HG03045 (cell line): ENCODE measurements around the gene ZNF485.

ENCODE experiments used
- ATAC-seq: cut with Tn5 transposase; IDR thresholded peaks from one replicate; pipeline ENCODE4 v1.9.1; 2021; ENCODE audit warnings: mild to moderate bottlenecking, moderate library complexity; ENCODE audit not compliant: unreplicated experiment

The ZNF485 gene

DNA sequence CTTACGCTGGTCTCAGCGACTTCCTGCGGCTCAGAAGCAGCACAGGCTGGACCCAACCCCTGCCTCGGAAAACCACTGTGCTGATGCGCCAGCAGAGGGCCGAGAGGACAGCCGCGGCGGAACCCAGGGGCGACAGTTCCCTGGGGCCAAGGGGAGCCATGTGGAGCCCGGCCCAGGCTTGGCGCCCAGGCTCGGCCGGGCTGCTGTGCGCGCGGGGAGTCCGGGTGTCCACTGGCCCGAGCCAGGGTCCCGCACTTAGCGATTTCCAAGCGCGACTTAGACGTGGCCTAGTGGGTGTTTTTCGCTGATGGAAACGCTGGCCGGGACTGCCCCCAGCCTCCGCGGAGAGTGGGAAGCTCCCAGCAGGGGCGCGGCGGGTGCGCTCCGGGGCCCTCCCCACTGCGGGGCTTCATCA lies 61.1 kb downstream of the ZNF485 start:
- no peak for ATAC-seq
